Fibroblast of the conjunctiva (primary cell): Measurements from ENCODE around the gene ETFBKMT.
A peak's percentile ranks its signal among the peaks of the same experiment; 100 is the strongest.

Source experiments
- DNase-seq: peaks from one replicate; pipeline ENCODE4 v3.0.0-alpha.2; 2010; ENCODE audit warnings: low read depth

ETFBKMT gene, protein sequence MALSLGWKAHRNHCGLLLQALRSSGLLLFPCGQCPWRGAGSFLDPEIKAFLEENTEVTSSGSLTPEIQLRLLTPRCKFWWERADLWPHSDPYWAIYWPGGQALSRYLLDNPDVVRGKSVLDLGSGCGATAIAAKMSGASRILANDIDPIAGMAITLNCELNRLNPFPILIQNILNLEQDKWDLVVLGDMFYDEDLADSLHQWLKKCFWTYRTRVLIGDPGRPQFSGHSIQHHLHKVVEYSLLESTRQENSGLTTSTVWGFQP

DNA sequence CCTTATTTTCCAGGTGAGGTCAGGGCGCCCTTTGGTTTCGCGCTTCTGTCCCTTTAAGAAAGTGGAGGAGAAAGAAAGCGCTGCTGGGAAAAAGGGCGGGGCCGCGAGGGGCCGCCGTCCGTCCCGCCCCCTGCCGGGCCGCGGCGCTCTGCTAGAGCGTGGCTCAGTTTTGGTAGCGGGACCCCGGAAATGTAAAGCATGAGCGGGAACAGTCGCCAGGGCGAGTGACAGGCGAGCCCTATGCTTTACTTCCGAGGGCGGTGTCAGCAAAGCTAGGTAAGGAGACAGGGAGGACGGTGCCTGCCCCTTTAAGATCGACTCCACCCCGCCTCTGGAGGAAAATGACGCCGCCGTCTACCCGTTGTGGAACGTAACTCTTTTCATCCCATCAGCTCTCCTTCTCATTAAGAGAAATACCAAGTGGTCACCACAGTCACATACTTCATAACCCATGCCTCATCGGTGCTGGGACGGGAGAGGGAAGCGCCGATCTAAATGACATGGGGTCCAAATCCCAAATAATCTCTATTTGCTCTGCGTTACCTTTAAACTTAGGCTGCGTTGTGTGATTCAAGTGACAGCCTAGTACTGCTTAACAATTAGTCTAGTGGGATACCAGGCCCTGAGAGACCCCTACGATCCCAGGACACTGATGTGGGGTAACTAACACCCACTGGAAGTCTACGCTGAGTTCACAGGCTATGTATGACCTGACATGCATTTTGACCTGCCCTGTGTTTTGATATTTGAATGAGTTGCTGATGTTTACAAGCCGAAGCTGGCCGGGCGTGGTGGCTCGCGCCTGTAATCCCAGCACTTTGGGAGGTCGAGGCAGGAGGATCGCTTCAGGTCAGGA lies at the start of gene ETFBKMT:
Gene ETFBKMT (plus strand): TSS at position 602 of the 856 bp plus-strand sequence. CDS start 2,266 bp downstream, outside the sequence.
- DNase-seq: peak; percentile 62

DNA sequence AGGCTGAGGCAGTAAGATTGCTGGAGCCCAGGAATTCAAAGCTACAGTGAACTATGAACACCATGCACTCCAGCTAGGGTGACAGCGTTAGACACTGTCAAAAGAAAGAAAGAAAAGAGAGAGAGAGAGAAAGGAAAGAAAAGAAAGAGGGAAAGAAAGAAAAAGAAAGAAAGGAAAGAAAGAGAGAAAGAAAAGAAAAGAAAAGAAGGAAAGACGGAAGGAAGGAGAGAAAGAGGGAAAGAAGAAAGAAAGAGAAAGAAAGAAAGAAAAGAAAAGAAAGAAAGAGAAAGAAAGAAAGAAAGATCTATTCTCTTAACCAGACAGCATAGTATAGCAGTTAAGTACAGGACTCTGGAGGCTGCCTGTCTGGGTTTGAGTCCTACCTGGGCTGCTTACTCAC lies 46.7 kb upstream of the ETFBKMT start:
- DNase-seq: no peak

DNA sequence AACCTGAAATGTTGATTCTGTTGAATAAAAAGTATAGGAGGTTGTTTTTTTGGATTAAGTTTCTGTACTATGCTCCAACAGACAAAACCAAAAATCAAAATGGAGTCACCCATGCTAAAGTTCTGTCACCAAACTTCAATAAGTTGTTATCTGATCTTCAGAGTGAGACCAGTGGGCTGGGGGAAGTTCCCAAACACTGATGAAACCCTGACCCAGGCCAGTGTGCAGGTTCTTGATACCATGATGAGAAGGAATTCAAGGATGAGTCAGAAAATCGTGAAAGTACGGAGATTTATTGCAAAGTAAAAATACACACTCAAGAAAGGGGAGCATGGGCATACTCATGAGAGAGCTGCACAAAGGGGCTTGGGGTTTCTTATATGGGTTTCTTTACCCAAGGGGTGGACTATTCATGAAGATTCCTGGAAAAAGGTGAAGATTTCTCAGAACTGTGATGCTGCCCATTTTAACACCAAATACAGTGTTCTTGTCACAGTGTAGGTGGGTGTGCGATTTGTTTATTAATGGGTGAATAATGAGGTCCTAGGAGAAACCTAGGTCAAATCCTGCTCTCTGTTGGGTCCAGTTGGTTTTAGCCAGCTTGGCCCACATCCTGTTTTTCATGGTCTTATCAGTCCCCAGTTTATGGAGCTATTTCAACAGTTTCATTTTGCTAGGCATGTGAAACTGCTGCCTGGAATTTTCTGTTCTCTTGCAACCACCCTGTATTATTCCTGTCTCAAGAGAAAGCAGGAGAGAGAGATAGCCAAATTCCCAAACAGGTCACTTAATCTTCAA lies 41.1 kb upstream of the ETFBKMT start:
- DNase-seq: no peak

DNA sequence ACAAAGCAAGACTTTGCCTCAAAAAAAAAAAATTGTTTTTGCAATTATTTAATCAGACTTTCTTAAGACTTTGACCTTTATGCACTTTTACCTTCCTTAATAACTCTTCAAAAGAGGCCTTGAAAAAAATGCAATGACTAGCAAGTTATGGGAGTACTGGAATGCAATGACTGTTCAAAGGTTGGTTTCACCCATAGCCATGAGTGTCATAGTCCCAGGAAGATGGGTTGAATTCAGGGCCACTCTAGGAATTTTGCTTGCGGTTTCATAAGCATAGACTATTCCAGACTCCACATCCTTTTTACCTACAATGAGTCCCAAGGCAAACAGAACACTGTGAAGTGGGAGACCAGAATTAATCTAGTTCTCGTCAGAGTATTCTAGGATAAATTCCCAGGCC lies 39.2 kb upstream of the ETFBKMT start:
- DNase-seq: no peak

DNA sequence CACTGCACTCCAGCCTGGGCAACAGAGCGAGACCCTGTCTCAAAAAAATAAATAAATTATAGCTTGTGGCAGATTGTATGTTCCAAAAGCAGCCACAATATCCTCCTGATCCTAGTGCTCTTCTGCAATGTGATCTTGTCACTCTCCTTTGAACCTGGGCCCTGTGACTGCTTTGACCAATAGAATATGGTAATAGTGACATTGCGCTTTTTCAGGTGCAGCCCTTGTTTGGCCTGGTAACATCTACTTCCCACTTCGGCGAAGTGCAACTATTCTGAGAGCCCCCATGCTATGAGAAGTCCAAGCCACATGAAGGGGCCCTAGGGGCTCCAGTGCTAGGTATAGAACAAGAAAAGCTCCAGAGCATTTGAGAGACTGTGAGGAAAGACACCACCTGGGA lies 37.5 kb upstream of the ETFBKMT start:
- DNase-seq: no peak

DNA sequence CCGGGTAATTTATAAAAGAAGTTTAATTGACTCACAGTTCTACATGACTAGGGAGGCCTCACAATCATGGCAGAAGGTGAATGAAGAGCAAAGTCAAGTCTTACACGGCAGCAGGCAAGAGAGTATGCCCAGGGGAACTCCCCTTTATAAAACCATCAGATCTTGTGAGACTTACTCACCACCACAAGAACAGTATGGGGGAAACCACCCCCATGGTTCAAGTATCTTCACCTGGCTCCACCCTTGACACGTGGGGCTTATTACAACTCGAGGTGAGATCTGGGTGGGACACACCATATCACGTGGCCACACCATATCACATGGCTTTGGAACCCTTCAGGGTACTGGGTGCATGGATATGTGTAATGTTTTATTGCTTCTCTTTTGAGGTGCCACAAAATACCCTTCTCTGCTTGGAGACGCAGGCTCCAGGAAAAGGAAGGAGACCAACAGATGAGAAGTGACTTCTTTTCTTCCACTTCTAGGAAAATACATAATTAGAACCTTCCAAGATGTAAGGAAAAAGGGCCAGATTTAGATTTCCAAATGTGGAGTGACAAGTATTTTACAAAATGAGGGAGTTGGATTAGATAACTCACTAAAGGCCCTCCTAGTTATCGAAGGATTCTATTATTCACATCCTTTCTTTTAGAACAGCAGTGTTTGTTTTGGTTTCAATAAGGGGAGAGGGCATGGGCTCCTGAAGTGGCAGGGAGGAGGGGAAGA lies 33.1 kb upstream of the ETFBKMT start:
- DNase-seq: no peak

DNA sequence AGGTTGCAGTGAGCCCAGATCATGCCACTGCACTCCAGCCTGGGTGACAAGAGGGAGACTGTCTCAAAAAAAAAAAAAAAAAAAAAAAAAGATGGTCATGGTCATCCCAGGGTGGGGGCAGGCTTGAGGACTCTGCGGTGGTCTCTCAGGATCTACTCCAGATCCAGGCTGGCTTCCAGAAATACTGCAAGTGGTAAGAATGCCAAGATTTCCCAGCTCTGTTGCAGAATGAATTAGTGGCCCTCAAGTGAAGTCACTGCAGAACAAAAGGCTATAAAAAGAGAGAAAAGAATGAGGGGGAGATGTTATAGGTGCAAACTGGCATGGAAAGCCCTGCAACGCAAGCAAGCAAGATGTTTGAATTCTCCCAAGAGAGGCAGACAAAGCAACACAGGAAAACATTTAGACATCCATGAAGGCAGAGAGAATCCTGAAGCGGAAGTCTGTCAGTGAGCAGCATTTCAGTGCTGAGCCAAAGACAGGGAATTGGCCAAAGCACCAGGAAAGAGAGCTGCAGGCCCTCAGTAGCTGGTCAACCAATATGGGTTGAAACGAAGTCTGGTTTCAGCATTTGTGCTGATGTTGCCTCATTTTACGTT lies 31.9 kb upstream of the ETFBKMT start:
- DNase-seq: no peak

DNA sequence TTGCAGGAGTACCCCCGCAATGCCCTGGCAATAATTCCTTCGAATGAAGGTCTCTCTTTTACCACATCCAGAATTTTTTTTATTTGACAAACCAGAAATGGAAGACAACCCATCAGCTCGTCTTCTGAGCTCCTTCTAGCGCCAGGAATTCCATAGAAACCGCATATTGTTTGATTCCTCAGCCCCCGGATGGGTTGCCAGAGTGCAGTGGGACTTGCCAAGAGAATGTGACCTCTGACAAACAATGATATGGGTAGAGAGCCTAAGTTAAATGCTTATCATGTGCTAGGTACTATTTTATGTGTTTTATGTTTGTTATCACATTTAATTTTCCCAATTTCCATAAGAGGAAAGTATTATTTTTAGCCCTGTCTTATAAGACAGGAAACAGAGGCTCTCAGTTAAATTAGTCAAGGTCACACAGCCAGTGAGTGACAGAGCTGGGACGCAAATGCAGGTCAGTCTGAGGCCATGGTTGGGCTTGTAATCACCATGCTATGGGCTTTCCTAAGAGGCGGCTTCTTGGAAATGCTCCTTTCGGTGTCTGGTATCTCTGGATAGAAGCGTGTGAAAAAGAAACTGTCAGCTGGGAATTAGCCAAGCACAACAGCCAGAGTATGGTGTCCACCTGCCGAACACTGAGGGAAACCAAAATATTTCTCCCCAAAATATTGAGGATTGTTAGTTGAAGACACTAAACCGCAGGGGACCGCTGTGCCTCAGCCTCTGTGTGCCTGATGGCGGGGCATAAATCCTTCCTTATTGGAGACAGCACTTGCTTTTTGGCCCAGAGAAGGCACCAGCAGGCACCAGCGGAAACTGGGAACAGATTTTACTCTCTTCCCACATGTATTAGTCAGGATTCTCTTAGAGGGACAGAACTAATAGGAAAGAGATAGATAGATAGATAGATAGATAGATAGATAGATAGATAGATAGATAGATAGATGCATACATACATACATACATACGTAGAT lies 29.4 kb upstream of the ETFBKMT start:
- DNase-seq: no peak

DNA sequence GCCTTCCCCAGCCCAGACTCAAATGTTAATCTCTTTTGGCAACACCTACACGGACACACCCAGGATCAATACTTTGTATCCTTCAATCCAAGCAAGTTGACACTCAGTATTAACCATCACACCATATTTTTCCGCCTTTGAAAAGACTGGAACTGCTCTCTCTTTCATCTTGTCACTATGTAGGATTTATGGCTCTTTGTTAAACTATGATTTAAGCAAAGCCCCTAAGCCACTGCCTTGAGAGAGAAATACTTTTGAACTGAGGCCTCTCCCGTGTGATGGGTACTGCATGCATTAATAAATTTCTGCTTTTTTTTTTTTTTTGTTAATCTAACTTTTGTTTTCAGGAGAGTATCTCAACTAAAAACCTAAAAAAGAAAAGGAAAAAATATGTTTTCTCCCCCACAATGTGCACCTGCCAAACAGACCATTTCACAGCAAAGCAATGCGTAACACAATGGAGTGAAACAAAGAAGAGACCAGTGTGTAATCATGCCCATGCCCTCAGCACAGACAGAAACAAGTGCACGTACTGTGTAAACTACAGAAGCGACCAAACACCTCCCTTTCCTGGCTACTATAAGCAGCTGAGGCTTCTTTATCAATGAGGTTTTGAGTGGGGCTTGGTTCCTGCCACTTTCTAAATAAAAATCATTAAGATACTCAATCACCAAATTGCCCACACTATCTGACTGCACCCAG lies 28.3 kb upstream of the ETFBKMT start:
- no peak for DNase-seq

DNA sequence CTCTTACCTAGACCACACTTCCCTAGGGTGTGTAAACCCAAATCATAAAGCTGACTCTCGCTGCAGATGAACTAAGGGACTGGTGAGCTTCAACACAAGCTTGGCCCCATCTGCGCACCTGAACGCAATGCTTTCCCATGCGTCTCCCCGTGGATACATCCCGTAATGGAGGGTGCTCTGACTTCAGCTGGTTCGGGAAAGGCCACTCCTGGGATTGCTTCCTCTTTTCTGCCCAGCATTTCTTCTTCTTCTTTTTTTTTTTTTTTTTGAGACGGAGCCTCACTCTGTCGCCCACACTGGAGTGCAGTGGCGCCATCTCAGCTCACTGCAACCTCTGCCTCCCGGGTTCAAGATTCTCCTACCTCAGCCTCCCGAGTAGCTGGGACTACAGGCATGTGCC lies 27.7 kb upstream of the ETFBKMT start:
- no peak for DNase-seq

DNA sequence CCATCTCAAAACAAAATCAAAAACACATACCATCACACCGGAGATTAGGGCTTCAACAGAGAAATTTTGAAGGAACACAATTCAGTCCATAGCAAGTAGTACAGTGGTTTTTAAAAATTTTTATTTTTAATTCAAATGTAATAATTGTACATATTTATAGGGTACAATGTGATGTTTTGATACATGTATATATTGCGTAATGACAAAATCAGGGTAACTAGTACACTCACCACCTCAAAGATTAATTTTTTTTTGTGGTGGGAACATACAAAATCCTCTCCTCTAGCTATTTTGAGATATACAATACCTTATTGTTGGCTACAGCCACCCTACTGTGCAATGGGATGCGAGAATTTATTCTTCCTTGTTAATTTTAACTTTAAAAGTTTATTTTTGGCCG lies 26.0 kb upstream of the ETFBKMT start:
- no peak for DNase-seq

DNA sequence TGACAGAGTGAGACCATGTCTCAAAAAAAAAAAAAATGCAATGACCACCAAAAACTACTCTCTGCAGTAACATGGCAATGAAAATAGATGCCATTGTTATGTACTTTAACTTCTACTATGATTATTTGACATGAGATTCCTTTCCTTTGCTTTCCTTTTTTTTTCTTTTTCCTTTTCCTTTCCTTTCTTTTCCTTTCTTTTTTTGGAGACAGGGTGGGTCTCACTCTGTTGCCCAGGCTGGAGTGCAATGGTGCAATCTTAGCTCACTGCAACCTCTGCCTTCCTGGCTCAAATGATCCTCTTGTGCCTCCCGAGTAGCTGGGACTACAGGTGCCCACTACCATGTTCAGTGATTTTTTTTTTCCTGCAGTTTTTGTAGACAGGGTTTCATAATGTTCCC lies 24.9 kb upstream of the ETFBKMT start:
- no peak for DNase-seq

DNA sequence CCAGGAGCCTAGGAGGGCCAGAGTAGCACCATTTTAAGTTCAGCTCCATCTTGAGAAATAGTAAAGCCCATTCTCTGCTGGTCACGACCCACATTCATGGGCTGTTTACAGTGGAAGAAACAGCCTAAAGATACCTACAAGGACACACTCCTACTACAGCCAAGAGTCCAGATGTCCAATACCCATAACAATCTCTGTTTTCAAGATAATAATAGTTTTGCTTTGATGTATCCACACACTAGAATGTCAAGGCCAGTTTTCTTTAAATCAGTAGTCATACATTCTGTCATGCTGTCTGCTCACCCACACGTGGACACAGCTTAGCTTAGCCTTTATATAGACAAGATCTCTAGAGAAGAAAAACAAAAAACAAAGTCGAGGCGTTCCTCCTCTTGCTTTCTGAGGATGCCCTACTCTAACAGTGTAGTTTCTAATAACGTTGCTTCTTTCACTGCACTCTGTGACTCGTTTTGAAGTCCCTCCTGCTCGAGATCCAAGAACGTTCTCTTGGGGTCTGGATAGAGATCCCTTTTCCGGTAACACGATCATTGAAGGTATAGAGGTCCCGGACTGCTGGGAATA lies 17.9 kb upstream of the ETFBKMT start:
- DNase-seq: no peak

DNA sequence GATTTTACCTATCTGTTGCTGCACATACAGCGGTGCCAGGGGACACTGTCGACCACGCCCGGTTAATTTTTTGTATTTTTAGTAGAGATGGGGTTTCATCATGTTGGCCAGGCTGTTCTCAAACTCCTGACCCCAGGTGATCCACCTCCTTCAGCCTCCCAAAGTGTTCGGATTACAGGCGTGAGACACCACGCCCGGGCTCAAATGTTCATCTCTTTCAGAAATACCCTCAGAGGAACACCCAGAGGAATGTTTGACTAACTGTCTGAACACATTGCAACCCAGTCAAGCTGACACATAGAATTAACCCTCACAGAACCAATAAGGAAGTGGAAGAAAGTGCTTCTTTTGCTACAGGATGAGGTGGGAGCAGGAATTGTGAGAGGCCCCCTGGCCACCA lies 15.0 kb upstream of the ETFBKMT start:
- no peak for DNase-seq

DNA sequence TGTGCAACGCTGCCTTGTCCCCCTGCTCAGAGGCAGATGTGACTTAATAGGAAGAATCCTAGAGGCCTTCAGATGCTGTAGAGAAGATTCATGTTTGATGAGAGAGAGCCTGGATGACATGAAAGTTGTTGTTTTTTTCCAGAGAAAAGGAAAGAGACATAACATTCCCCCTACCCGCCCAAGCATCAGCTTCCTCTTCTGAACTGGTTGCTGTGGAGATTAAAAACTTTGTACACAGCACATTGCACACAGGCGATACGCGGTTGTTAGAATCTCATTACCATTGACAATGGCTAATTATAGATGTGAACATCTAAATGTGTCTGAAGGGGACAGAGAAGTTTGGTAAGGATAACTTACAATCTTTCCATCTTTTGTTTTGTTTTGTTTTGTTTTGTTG lies 13.6 kb upstream of the ETFBKMT start:
- no peak for DNase-seq

DNA sequence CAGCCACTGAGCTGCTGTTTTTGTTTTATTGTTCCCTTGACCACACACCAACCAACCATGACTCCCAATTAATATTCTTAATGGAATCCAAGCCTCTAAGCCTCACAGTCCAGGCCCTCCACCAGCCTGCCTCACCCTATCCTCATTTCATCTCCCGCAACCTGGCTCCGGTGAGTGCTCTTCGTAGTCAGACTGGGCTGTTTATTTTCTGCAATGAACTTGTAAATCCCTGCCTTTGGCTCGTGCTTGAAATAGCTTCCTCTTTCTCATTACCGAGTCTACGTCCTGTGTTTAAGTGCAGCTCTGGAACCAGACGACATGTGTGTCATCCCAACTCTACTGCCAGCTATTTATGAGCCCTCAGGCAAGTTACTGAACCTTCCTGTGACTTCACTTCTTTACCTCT lies 12.4 kb upstream of the ETFBKMT start:
- DNase-seq: no peak

DNA sequence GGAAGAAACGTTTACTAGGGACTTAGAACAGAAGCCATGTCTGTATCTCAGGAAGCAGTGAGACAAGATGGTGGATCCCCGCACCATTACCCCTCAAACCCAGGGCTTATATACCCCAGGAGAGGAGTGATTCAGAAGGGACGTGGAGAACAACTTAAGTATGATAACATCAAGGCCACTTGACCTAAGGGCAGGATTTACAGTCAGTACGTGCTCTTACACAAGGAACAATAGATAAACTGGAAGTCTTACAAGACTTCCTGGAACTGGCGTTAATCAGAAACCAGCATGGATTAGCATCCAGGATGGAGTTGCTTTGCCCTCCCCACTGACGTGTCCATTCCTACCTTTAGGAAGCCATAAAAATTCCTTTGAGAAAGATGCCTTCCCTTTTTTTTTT lies 8.6 kb upstream of the ETFBKMT start:
- no peak for DNase-seq

DNA sequence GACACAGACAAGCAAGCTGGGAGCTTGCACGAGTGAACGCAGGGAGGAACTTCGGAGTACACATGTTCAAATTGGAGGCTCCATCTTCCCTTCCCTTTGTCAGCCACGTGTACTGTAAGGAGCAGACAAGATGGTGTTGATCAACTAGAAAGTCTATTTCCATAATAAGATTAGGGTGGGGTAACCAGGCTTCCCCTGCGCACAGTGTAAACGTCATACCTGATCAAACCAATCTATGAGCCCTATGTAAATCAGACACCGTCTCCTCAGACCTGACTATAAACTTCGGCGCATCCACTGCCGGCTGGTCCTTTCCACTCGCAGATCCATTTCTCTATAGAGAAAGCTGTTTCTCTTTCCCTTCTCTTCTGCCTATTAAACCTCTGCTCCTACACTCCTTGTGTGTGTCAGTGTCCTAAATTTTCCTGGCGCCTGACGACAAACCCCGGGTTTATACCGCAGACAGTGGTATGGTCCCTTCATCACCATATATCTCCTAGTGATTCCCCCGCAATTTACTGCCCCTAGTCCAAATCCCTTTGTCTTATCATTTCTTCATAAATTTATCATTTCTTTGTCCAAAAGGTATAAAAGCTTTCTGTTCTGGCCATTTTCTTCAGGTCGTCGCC lies 7.5 kb upstream of the ETFBKMT start:
- no peak for DNase-seq

DNA sequence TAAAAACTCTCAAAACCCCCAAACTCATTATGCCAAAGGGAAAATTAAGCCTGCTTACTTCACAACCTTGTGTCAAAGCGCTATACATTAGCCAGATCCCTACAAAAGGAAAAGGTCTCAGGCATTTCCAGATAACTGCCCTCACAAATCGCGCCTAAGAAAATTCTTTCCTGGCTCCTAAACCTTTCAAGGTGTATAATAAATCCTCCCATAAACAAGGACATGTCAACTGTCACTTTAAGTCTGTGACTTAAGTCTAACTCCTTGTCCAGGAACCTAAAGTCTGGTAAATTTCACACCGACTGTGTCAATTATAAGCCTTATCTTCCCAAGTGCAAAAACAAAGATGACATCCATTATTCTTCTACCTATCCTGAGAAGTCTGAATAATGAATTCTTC lies 4.3 kb upstream of the ETFBKMT start:
- DNase-seq: no peak
